GM12878 (cell line): Measurements from ENCODE around the gene SCN3B. TPM values are rescaled to one million over a fixed set of nuclear protein-coding genes. Genes with fewer than 3 reads are reported as not detected.

Source experiments
- ATAC-seq: fragments of 200-7000 bp; cut with Tn5 transposase; 3 replicates; pipeline ENCODE4 v1.9.1; 2020; ENCODE audit warnings: mild to moderate bottlenecking, moderate library complexity
- BruUV-seq: library from RNA; stranded (reverse); fragments of 400-500 nt; replicated peaks from 2 replicates; lab custom pipeline; 2021; lab: Mats Ljungman, UMichigan
- CTCF ChIA-PET: fragments of 300-600 bp; sonication (Branson Sonifier 250); formaldehyde crosslinking; extraction: SDS; loops from one replicate; lab custom pipeline; 2021; ENCODE audit warnings: inconsistent platforms; lab: Yijun Ruan, JAX
- POLR2A ChIA-PET: fragments of 350-600 bp; formaldehyde crosslinking; extraction: SDS; loops from one replicate; lab custom pipeline; 2021; ENCODE audit warnings: inconsistent platforms; lab: Charles Lee
- RAD21 ChIA-PET: fragments of 300-600 bp; sonication (Branson Sonifier 250); formaldehyde crosslinking; loops from one replicate; lab custom pipeline; 2023; ENCODE audit warnings: antibody characterized with exemption; ENCODE audit not compliant: unreplicated experiment; lab: Charles Lee
- SMC1A ChIA-PET: fragments of 300-600 bp; sonication (Branson Sonifier 250); formaldehyde crosslinking; loops from one replicate; lab custom pipeline; 2023; ENCODE audit not compliant: unreplicated experiment, uncharacterized antibody; lab: Charles Lee
- DNase-seq: peaks from one replicate; pipeline ENCODE4 v3.0.0-alpha.2; 2011; ENCODE audit warnings: low read depth, low spot score
- FAIRE-seq: peaks from 3 replicates; lab custom pipeline; 2011; peaks lifted over from hg19 to GRCh38; lab: Jason Lieb, UNC
- H2AFZ ChIP-seq: 2 replicates; pipeline ENCODE4 v1.6.0; 2011; ENCODE audit warnings: low read depth, low read length, control low read depth; ENCODE audit not compliant: control insufficient read depth
- H3K27ac ChIP-seq: 2 replicates; pipeline ENCODE4 v1.5.1; 2011; ENCODE audit warnings: control low read depth; ENCODE audit not compliant: control insufficient read depth, insufficient read depth
- H3K27me3 ChIP-seq, 2 experiments: replicated peaks in 1 of 2; 2 replicates each; pipeline versions ENCODE4 v1.6.0 to v1.6.1; 2011; ENCODE audit warnings: low read length in 1 of 2; ENCODE audit not compliant: control insufficient read depth in 2 of 2, insufficient read depth in 2 of 2
- H3K36me3 ChIP-seq, 2 experiments: 2 replicates each; pipeline ENCODE4 v1.5.1; 2011; ENCODE audit warnings: low read length in 1 of 2; ENCODE audit not compliant: control insufficient read depth in 2 of 2, insufficient read depth in 2 of 2
- H3K4me1 ChIP-seq: 2 replicates; pipeline ENCODE4 v1.6.1; 2011; ENCODE audit warnings: mild to moderate bottlenecking, low read length, moderate library complexity, mixed read lengths; ENCODE audit not compliant: control insufficient read depth, insufficient read depth
- H3K4me2 ChIP-seq: 2 replicates; pipeline ENCODE4 v1.6.0; 2011; ENCODE audit warnings: control low read depth; ENCODE audit not compliant: control insufficient read depth, insufficient read depth
- H3K4me3 ChIP-seq: fragments of 200-600 bp; sonication (generic); 2 replicates; pipeline ENCODE4 v1.5.1; 2016
- H3K79me2 ChIP-seq: 2 replicates; pipeline ENCODE4 v1.6.0; 2011; ENCODE audit warnings: low read length; ENCODE audit not compliant: control insufficient read depth, insufficient read depth
- H3K9ac ChIP-seq: 2 replicates; pipeline ENCODE4 v1.8.0; 2011; ENCODE audit warnings: low read length, control low read depth, mixed read lengths; ENCODE audit not compliant: control insufficient read depth, insufficient read depth
- H3K9me3 ChIP-seq: replicated peaks from 3 replicates; pipeline ENCODE4 v1.5.1; 2011; ENCODE audit warnings: mild to moderate bottlenecking, low read length; ENCODE audit not compliant: control insufficient read depth, insufficient read depth
- H4K20me1 ChIP-seq: 2 replicates; pipeline ENCODE4 v1.6.0; 2011; ENCODE audit not compliant: control insufficient read depth, insufficient read depth
- CHD1 ChIP-seq: IDR thresholded peaks from 2 replicates; pipeline ENCODE4 v1.6.1; 2012; ENCODE audit warnings: low read depth, low read length, improper control_type of control experiment
- FOS ChIP-seq: IDR thresholded peaks from 3 replicates; pipeline ENCODE4 v1.6.1; 2011; ENCODE audit warnings: borderline replicate concordance; ENCODE audit not compliant: insufficient read length; ENCODE audit errors: extremely low read depth
- KLF5 ChIP-seq: fragments of 450-650 bp; IDR thresholded peaks from 2 replicates; pipeline ENCODE4 v1.6.1; 2014; ENCODE audit warnings: mild to moderate bottlenecking; ENCODE audit not compliant: partially characterized antibody
- NRF1 ChIP-seq: conservative IDR thresholded peaks from 2 replicates; pipeline ENCODE4 v1.6.1; 2011; ENCODE audit warnings: mild to moderate bottlenecking, low read depth, low read length, improper control_type of control experiment
- PML ChIP-seq: IDR thresholded peaks from 2 replicates; pipeline ENCODE4 v1.6.1; 2012; ENCODE audit warnings: low read length, inconsistent platforms
- SREBF1 ChIP-seq: IDR thresholded peaks from 2 replicates; pipeline ENCODE4 v1.6.1; 2012; ENCODE audit warnings: mild to moderate bottlenecking, low read length
- ZBED1 ChIP-seq: IDR thresholded peaks from 2 replicates; pipeline ENCODE4 v1.6.1; 2016; ENCODE audit warnings: borderline replicate concordance
- WGBS: methylation state at CpG from one replicate; pipeline ENCODE4 v1.1.6; 2016; ENCODE audit warnings: low lambda C conversion rate; ENCODE audit not compliant: insufficient replicate concordance, insufficient coverage; ENCODE audit errors: missing lambda C conversion rate; 5-methylcytosine and 5-hydroxymethylcytosine counted together
- in situ Hi-C: fragments of 300-500 bp; cut with MboI; formaldehyde crosslinking; loops from 9 replicates; pipeline ENCODE4 v1.14.3; 2018; ENCODE audit warnings: mixed read lengths
- intact Hi-C: fragments of 100-400 bp; cut with micrococcal nuclease; formaldehyde crosslinking; loops from one replicate; pipeline ENCODE4 v1.14.2; 2022; ENCODE audit not compliant: unreplicated experiment
- polyA plus RNA-seq, 11 experiments: library from polyadenylated mRNA; depleted of rRNA in 4 of 11; unstranded in 6 of 11; stranded (reverse) in 5 of 11; fragments of >200 nt; fragmentation: Nextera tagmentation in 4 of 11; fragmentation: Illumina TruSeq in 1 of 11; extraction: Ambion mirVana in 4 of 11; extraction: Trizol in 1 of 11; gene quantifications; 1 replicate in 1 of 11; 2 replicates in 10 of 11; pipeline versions ENCODE4 v1.2.1 to v1.2.3, GENCODE V29; 2011 to 2016; ENCODE audit warnings: inconsistent platforms in 2 of 11, missing spikeins in 2 of 11, low read depth in 1 of 11
- total RNA-seq, 4 experiments: library from RNA; depleted of rRNA in 3 of 4; stranded (reverse); fragments of >200 nt in 3 of 4; fragmentation: Illumina TruSeq in 1 of 4; extraction: Trizol in 1 of 4; gene quantifications; 2 replicates each; pipeline versions ENCODE4 v1.2.1 to v1.2.3, GENCODE V29; 2013 to 2021
- TF ChIP-seq, protein P1 (sequence below): fragments of 450-650 bp; IDR thresholded peaks from 2 replicates; pipeline ENCODE4 v1.6.1; 2016; ENCODE audit warnings: mild to moderate bottlenecking, moderate library complexity, borderline replicate concordance
- TF ChIP-seq, protein P2 (sequence below): fragments of 450-650 bp; formaldehyde crosslinking; IDR thresholded peaks from 2 replicates; pipeline ENCODE4 v1.5.0; 2022; ENCODE audit warnings: mild to moderate bottlenecking, missing genetic modification characterization
- TF ChIP-seq, protein P3 (sequence below): IDR thresholded peaks from 2 replicates; pipeline ENCODE4 v1.6.1; 2011; ENCODE audit warnings: mild to moderate bottlenecking, low read depth, low read length, moderate library complexity; ENCODE audit not compliant: insufficient replicate concordance

Gene SCN3B
- total and polyA plus RNA-seq, 10 of the 15 experiments (the other 5 are each of a cell fraction or from before 2014, with no cell fraction given) = 0.01 to 0.12 (median 0.09) TPM; not detected in 7

DNA sequence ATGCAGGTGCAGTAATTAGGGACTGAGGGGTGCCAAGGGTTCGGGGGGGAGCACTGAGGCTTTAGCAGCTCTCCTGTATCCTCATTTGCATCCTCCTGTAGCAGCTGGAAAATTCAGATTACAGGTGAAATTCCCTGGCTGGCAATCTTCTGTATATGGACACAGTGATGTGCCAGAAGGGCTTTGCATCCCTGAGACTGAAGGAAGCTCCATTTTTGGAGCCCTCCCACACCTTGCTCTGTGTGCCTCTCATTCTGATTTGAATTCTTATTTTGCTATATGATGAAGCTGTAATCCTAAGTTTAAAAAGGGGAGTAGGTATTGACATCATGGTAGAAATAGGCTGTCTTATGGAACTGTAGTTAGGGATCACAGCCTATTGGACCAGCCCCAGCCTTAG, 46.6 kb downstream of the SCN3B start (continued):
- TF ChIP-seq, protein P1, sequence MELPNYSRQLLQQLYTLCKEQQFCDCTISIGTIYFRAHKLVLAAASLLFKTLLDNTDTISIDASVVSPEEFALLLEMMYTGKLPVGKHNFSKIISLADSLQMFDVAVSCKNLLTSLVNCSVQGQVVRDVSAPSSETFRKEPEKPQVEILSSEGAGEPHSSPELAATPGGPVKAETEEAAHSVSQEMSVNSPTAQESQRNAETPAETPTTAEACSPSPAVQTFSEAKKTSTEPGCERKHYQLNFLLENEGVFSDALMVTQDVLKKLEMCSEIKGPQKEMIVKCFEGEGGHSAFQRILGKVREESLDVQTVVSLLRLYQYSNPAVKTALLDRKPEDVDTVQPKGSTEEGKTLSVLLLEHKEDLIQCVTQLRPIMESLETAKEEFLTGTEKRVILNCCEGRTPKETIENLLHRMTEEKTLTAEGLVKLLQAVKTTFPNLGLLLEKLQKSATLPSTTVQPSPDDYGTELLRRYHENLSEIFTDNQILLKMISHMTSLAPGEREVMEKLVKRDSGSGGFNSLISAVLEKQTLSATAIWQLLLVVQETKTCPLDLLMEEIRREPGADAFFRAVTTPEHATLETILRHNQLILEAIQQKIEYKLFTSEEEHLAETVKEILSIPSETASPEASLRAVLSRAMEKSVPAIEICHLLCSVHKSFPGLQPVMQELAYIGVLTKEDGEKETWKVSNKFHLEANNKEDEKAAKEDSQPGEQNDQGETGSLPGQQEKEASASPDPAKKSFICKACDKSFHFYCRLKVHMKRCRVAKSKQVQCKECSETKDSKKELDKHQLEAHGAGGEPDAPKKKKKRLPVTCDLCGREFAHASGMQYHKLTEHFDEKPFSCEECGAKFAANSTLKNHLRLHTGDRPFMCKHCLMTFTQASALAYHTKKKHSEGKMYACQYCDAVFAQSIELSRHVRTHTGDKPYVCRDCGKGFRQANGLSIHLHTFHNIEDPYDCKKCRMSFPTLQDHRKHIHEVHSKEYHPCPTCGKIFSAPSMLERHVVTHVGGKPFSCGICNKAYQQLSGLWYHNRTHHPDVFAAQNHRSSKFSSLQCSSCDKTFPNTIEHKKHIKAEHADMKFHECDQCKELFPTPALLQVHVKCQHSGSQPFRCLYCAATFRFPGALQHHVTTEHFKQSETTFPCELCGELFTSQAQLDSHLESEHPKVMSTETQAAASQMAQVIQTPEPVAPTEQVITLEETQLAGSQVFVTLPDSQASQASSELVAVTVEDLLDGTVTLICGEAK = no peak
- no peak for TF ChIP-seq SREBF1

DNA sequence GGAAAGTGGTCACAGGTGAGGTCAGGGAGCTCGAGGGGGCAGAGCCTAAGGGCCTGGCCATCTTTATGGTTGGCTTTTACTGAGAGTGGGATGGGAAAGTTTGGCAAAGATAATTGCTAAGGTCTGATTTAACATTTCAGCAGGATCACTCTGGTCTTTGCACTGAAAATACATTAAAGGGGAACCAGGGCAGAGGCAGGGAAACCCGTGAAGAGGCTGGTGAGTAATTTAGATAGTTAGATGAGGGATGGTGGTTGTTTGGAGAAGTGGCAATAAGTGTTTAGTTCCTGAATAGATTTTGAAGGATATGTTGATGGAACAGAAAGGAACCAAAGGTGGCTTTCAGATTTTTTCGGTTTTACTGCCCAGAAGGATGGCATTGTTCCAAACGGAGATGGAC, 50.8 kb downstream of the SCN3B start:
- H3K4me3 ChIP-seq = no peak overlapping the region
- no peaks in the 10 kb centered on the region for H3K9me3 ChIP-seq
- DNase-seq (no peak), FAIRE-seq (no peak), ATAC-seq (no peak)
- intact Hi-C loops = no loop called here
- SMC1A ChIA-PET = no interaction called here
- H3K4me2 ChIP-seq = no peak overlapping the region
- WGBS = 13% methylated on average over 4 of the region's 4 CpGs
- no peaks in the 10 kb centered on the region for H4K20me1 ChIP-seq
- TF ChIP-seq, protein P2, sequence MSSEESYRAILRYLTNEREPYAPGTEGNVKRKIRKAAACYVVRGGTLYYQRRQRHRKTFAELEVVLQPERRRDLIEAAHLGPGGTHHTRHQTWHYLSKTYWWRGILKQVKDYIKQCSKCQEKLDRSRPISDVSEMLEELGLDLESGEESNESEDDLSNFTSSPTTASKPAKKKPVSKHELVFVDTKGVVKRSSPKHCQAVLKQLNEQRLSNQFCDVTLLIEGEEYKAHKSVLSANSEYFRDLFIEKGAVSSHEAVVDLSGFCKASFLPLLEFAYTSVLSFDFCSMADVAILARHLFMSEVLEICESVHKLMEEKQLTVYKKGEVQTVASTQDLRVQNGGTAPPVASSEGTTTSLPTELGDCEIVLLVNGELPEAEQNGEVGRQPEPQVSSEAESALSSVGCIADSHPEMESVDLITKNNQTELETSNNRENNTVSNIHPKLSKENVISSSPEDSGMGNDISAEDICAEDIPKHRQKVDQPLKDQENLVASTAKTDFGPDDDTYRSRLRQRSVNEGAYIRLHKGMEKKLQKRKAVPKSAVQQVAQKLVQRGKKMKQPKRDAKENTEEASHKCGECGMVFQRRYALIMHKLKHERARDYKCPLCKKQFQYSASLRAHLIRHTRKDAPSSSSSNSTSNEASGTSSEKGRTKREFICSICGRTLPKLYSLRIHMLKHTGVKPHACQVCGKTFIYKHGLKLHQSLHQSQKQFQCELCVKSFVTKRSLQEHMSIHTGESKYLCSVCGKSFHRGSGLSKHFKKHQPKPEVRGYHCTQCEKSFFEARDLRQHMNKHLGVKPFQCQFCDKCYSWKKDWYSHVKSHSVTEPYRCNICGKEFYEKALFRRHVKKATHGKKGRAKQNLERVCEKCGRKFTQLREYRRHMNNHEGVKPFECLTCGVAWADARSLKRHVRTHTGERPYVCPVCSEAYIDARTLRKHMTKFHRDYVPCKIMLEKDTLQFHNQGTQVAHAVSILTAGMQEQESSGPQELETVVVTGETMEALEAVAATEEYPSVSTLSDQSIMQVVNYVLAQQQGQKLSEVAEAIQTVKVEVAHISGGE (CRISPR knock-in tag) = no peak
- TF ChIP-seq ZBED1 = no peak
- TF ChIP-seq NRF1 = no peak
- no peak for TF ChIP-seq FOS
- TF ChIP-seq PML = no peak
- no peak for TF ChIP-seq CHD1
- no peak for TF ChIP-seq KLF5
- TF ChIP-seq, protein P3, sequence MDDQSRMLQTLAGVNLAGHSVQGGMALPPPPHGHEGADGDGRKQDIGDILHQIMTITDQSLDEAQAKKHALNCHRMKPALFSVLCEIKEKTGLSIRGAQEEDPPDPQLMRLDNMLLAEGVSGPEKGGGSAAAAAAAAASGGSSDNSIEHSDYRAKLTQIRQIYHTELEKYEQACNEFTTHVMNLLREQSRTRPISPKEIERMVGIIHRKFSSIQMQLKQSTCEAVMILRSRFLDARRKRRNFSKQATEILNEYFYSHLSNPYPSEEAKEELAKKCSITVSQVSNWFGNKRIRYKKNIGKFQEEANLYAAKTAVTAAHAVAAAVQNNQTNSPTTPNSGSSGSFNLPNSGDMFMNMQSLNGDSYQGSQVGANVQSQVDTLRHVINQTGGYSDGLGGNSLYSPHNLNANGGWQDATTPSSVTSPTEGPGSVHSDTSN = no peak
- H3K4me1 ChIP-seq = no peaks in the 10 kb centered on the region
- no TSS peak for BruUV-seq
- peaks cover 0 to 11% of the 10 kb centered on the region in 2 experiments; a peak in 3 of 4 replicates for H3K36me3 ChIP-seq
- H3K27me3 ChIP-seq = no peaks in the 10 kb centered on the region
- POLR2A ChIA-PET = no interaction called here
- H3K27ac ChIP-seq = no peak overlapping the region
- RAD21 ChIA-PET = no interaction called here
- no peak overlapping the region for H2AFZ ChIP-seq
- H3K9ac ChIP-seq = no peak overlapping the region
- in situ Hi-C loops = no loop called here
- CTCF ChIA-PET = interaction anchor here (1.0 kb wide), 1 partner anchor 24 kb away, joined by 3 read pairs; no protein-coding TSS in a partner anchor
- no peaks in the 10 kb centered on the region for H3K79me2 ChIP-seq
